Glutamatergic neuron (in vitro differentiated cells): ENCODE measurements around the gene RTL10. TPM values are rescaled to one million over a fixed set of nuclear protein-coding genes. Genes with fewer than 3 reads are reported as not detected.

Experiments
- DNase-seq: peaks from one replicate; pipeline ENCODE4 v3.0.0; 2022
- H3K27ac Mint-ChIP-seq: one replicate; pipeline ENCODE4 v1.8.0; 2020; ENCODE audit warnings: mild to moderate bottlenecking, mixed read lengths, inconsistent platforms; ENCODE audit not compliant: unreplicated experiment
- H3K27me3 Mint-ChIP-seq: one replicate; pipeline ENCODE4 v1.8.0; 2020; ENCODE audit warnings: mild to moderate bottlenecking, moderate library complexity, mixed read lengths, inconsistent platforms; ENCODE audit not compliant: unreplicated experiment
- H3K36me3 Mint-ChIP-seq: one replicate; pipeline ENCODE4 v1.8.0; 2020; ENCODE audit warnings: mild to moderate bottlenecking, mixed read lengths, inconsistent platforms; ENCODE audit not compliant: unreplicated experiment
- H3K4me1 Mint-ChIP-seq: one replicate; pipeline ENCODE4 v1.8.0; 2020; ENCODE audit warnings: mild to moderate bottlenecking, low read depth, mixed read lengths, inconsistent platforms; ENCODE audit not compliant: unreplicated experiment
- H3K4me3 Mint-ChIP-seq: one replicate; pipeline ENCODE4 v1.8.0; 2020; ENCODE audit warnings: mild to moderate bottlenecking, mixed read lengths, inconsistent platforms; ENCODE audit not compliant: unreplicated experiment
- H3K9me3 Mint-ChIP-seq: one replicate; pipeline ENCODE4 v1.8.0; 2020; ENCODE audit warnings: mild to moderate bottlenecking, moderate library complexity, mixed read lengths, inconsistent platforms; ENCODE audit not compliant: unreplicated experiment
- CTCF ChIP-seq: fragments of 200-600 bp; sonication (generic); IDR thresholded peaks from one replicate; pipeline ENCODE4 v1.5.0; 2021; ENCODE audit not compliant: partially characterized antibody, unreplicated experiment
- total RNA-seq: library from RNA; stranded (reverse); fragmentation: NEBNext Ultra II Directional; extraction: Animal tissue kit (Norgen Biotek cat#: 25700); gene quantifications from one replicate; pipeline ENCODE4 v1.2.1, GENCODE V29; 2021; ENCODE audit not compliant: unreplicated experiment

RTL10 gene
- total RNA-seq, 1 donor from 2014 or later: 12.1 TPM

GRCh38 chr22:19862619-19863246, 8.1 kb upstream of the RTL10 start:
- Mint-ChIP-seq H3K27me3 (no peaks in the 10 kb centered on the region), H3K9me3 (no peaks in the 10 kb centered on the region), H3K4me1 (no peaks in the 10 kb centered on the region), H3K36me3 (peaks cover 6% of the 10 kb centered on the region), H3K27ac (no peak overlapping the region), H3K4me3 (no peak overlapping the region)
- DNase-seq: no peak
- no peak for TF ChIP-seq CTCF

DNA sequence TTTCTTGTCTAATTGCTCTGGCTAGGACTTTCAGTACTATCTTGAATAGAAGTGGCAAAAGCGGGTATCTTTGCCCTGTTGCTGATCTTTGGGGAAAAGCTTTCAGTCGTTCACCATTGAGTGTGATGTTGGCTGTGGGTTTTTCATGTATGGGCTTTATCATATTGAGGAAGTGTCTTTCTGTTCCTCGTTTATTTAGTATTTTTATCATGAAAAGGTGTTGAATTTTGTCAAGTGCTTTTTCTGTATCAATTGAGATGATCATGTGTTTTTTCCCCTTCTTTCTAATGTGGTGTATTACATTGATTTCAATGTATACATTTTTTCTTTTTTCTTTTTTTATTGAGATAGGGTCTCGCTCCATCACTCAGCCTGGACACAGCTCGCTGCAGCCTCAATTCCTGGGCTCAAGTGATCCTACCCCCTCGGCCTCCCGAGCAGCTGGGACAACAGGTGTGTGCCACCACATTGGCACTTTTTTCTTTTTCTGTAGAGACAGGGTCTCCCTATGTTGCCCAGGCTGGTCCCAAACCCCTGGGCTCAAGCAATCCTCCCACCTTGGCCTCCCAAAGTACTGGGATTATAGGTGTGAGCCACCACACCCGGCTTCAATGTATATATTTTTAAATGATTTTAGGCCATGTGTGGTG, 5.3 kb upstream of the RTL10 start:
- H3K4me3 Mint-ChIP-seq: no peak overlapping the region
- no peak for DNase-seq
- no peak overlapping the region for H3K27ac Mint-ChIP-seq
- peaks cover 1% of the 10 kb centered on the region for H3K27me3 Mint-ChIP-seq
- H3K9me3 Mint-ChIP-seq: peaks cover 2% of the 10 kb centered on the region
- TF ChIP-seq CTCF: no peak
- H3K4me1 Mint-ChIP-seq: no peaks in the 10 kb centered on the region
- peaks cover 6% of the 10 kb centered on the region for H3K36me3 Mint-ChIP-seq

GRCh38 chr22:19857382-19857781, 2.7 kb upstream of the RTL10 start:
- H3K27ac Mint-ChIP-seq: no peak overlapping the region
- TF ChIP-seq CTCF: no peak
- H3K4me3 Mint-ChIP-seq: no peak overlapping the region
- H3K27me3 Mint-ChIP-seq: peaks cover 10% of the 10 kb centered on the region
- H3K9me3 Mint-ChIP-seq: peaks cover 6% of the 10 kb centered on the region
- H3K36me3 Mint-ChIP-seq: peaks cover 6% of the 10 kb centered on the region
- H3K4me1 Mint-ChIP-seq: peaks cover 14% of the 10 kb centered on the region
- no peak for DNase-seq

DNA sequence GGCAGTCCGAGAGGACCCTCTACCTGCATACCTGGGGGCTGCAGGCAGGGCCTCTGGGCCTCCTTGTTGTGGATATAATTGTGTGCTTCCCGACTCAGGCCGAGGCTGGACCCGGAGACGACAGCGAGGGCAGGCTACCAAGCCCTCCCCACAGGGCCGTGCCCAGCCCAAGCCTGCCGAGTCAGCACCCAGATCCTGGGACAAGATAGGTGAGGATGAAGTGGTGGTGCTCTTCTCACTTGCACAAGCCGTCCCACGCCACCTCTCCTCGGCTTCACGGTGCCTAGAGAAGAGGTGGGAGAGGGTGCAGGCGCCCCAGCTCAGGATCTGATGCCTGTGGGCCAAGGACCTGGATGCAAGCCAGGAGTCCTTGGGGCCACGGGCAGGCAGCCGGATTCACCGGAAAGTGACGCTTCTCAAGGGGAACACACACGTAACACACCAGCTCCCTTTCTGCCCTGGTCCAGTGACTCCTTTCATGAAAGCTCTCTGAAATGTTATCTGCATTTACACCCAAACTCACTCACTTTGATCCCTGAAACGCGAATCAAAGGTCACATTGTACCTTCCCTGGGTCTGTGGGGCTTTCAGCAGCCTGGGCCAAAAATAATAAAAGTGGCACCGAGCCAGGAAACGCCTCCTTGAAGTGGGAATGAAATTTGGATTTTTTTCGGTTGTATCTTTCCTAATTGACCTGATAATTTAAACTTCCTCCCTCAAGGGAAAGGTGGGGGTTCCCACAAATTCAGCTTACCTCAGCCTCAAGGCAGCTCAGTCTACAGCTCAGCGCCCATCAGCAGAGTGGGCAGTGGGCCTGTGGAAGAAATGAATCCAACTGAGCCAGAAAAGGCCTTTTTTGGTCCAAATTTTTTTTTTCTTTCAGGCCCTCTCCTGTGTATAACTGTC, 1.1 kb upstream of the RTL10 start:
- peak; percentile 36 for DNase-seq
- H3K36me3 Mint-ChIP-seq: peaks cover 6% of the 10 kb centered on the region
- peak overlapping the region; percentile 93 for H3K4me3 Mint-ChIP-seq
- H3K4me1 Mint-ChIP-seq: peaks cover 16% of the 10 kb centered on the region
- peak overlapping the region; percentile 84 for H3K27ac Mint-ChIP-seq
- no peak for TF ChIP-seq CTCF
- H3K9me3 Mint-ChIP-seq: peaks cover 6% of the 10 kb centered on the region
- peaks cover 10% of the 10 kb centered on the region for H3K27me3 Mint-ChIP-seq
